HCT116 (cell line): ENCODE measurements around the gene KCNE1. TPM values are rescaled to one million over a fixed set of nuclear protein-coding genes. Genes with fewer than 3 reads are reported as not detected.
A peak's percentile ranks its signal among the peaks of the same experiment; 100 is the strongest.
"Not testable (repeated sequence)": the region's sequence is repeated elsewhere in the genome, so short reads cannot be mapped to it uniquely, and the experiment has no call there.

Experiments
- ATAC-seq: fragments of 200-7000 bp; cut with Tn5 transposase; 2 replicates; pipeline ENCODE4 v1.9.1; 2020; ENCODE audit warnings: mild to moderate bottlenecking, moderate library complexity
- BruUV-seq: library from RNA; stranded (reverse); fragments of 400-500 nt; replicated peaks from 2 replicates; lab custom pipeline; 2021; lab: Mats Ljungman, UMichigan
- CTCF ChIA-PET: fragments of 300-600 bp; sonication (Branson Sonifier 250); formaldehyde crosslinking; loops from one replicate; lab custom pipeline; 2021; ENCODE audit warnings: antibody characterized with exemption; lab: Charles Lee
- POLR2A ChIA-PET: fragments of 300-600, 350-600 bp; sonication (Branson Sonifier 250); formaldehyde crosslinking; loops from one replicate; lab custom pipeline; 2021; ENCODE audit warnings: antibody characterized with exemption; lab: Charles Lee
- RAD21 ChIA-PET, 2 experiments: fragments of 300-600 bp; sonication (Branson Sonifier 250); formaldehyde crosslinking; loops; one replicate each; lab custom pipeline; 2023; ENCODE audit warnings: low total read pairs in 2 of 2; ENCODE audit not compliant: uncharacterized antibody in 2 of 2, unreplicated experiment in 2 of 2, low non-redundant PET in 1 of 2; lab: Charles Lee
- DNase-seq: peaks from one replicate; pipeline ENCODE4 v3.0.0-alpha.2; 2010; ENCODE audit warnings: low read depth, low spot score
- H2AFZ ChIP-seq: fragments of 200-600 bp; shearing (Covaris generic), sonication (generic); 2 replicates; pipeline ENCODE4 v1.6.1; 2017; ENCODE audit warnings: low read depth, mixed run types, mixed read lengths, antibody characterized with exemption, low read length; ENCODE audit not compliant: poor library complexity, severe bottlenecking
- H3K27ac ChIP-seq: 2 replicates; pipeline ENCODE4 v1.5.1; 2012; ENCODE audit warnings: low read depth, low read length
- H3K27me3 ChIP-seq: fragments of 200-600 bp; sonication (generic); 2 replicates; pipeline ENCODE4 v1.6.1; 2016; ENCODE audit warnings: mixed run types, low read length, mixed read lengths; ENCODE audit not compliant: insufficient read depth
- H3K36me3 ChIP-seq, 2 experiments: fragments of 200-500 bp in 1 of 2; fragments of 200-600 bp in 1 of 2; sonication (Bioruptor generic) in 1 of 2; sonication (generic) in 1 of 2; 2 replicates each; pipeline versions ENCODE4 v1.5.1 to v1.6.1; 2014 to 2016; ENCODE audit warnings: low read length in 2 of 2, inconsistent platforms in 1 of 2, mixed read lengths in 1 of 2, mixed run types in 1 of 2; ENCODE audit not compliant: insufficient read depth in 2 of 2, control insufficient read depth in 1 of 2
- H3K4me1 ChIP-seq, 2 experiments: fragments of 200-600 bp in 1 of 2; sonication (generic) in 1 of 2; 2 replicates each; pipeline versions ENCODE4 v1.5.1 to v1.6.1; 2012 to 2017; ENCODE audit warnings: low read length in 2 of 2, inconsistent platforms in 1 of 2, mild to moderate bottlenecking in 1 of 2, mixed read lengths in 1 of 2, mixed run types in 1 of 2, moderate library complexity in 1 of 2; ENCODE audit not compliant: insufficient read depth in 2 of 2, control insufficient read depth in 1 of 2
- H3K4me2 ChIP-seq: fragments of 200-600 bp; sonication (generic); 2 replicates; pipeline ENCODE4 v1.6.1; 2017; ENCODE audit warnings: mixed run types, low read length, mixed read lengths
- H3K4me3 ChIP-seq, 2 experiments: fragments of 200-600 bp in 1 of 2; sonication (generic) in 1 of 2; replicated peaks in 1 of 2; 2 replicates each; pipeline ENCODE4 v1.5.1; 2011 to 2016; ENCODE audit warnings: low read length in 2 of 2, control low read depth in 1 of 2, low read depth in 1 of 2, mild to moderate bottlenecking in 1 of 2, mixed read lengths in 1 of 2, mixed run types in 1 of 2
- H3K79me2 ChIP-seq: fragments of 200-600 bp; sonication (generic); 2 replicates; pipeline ENCODE4 v1.6.1; 2017; ENCODE audit warnings: mild to moderate bottlenecking, mixed run types, low read length, moderate library complexity, mixed read lengths; ENCODE audit not compliant: insufficient read depth
- H3K9ac ChIP-seq: fragments of 200-600 bp; sonication (generic); 2 replicates; pipeline ENCODE4 v1.6.1; 2016; ENCODE audit warnings: low read length, mixed read lengths
- H3K9me2 ChIP-seq: fragments of 200-600 bp; sonication (generic), shearing (Covaris generic); 2 replicates; pipeline ENCODE4 v1.6.1; 2017; ENCODE audit warnings: mixed run types, mild to moderate bottlenecking, moderate library complexity; ENCODE audit not compliant: insufficient read depth
- H3K9me3 ChIP-seq, 2 experiments: fragments of 200-500 bp in 1 of 2; fragments of 200-600 bp in 1 of 2; sonication (Bioruptor generic) in 1 of 2; sonication (generic) in 1 of 2; 2 replicates each; pipeline ENCODE4 v1.6.1; 2014 to 2017; ENCODE audit warnings: low read length in 2 of 2, mixed read lengths in 2 of 2, inconsistent platforms in 1 of 2, low read depth in 1 of 2, mild to moderate bottlenecking in 1 of 2, mixed run types in 1 of 2, moderate library complexity in 1 of 2; ENCODE audit not compliant: control insufficient read depth in 1 of 2, insufficient read depth in 1 of 2
- H4K20me1 ChIP-seq: fragments of 200-600 bp; sonication (generic), shearing (Covaris generic); 2 replicates; pipeline ENCODE4 v1.6.1; 2017; ENCODE audit warnings: mixed run types, mild to moderate bottlenecking, moderate library complexity; ENCODE audit not compliant: insufficient read depth
- intact Hi-C: fragments of 100-400 bp; cut with micrococcal nuclease; formaldehyde crosslinking; loops from 2 replicates; pipeline ENCODE4 v1.10.0; 2022
- total RNA-seq: library from RNA; stranded (reverse); gene quantifications from one replicate; pipeline ENCODE4 v1.2.1, GENCODE V29; 2021; ENCODE audit not compliant: unreplicated experiment

KCNE1 gene
- total RNA-seq, 1 experiment from 2014 or later = not detected

DNA sequence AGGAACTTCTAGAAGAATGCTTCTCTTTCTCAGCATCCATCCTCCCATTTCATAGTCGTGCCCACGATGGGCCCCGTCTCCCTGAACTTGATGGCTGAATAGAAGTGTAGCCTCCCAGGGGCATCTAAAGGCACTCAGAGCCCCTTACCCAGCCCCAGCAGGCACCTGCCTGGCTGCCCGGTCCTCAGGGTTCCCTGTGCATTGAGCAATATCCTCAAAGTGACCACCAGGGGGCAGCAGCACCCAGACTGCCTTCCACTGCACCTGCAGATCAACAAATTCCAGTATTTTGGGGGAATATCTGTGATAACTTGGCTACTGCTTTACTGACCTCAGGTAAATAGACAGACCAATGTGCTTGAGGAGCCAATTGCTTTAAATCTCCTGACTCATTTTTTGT is 68.5 kb downstream of the KCNE1 start:
- BruUV-seq, RAD21 ChIA-PET, H3K4me3 ChIP-seq, H3K9me3 ChIP-seq, CTCF ChIA-PET, H3K36me3 ChIP-seq, POLR2A ChIA-PET, H2AFZ ChIP-seq, DNase-seq, intact Hi-C loops, H4K20me1 ChIP-seq, H3K79me2 ChIP-seq, H3K4me2 ChIP-seq, H3K9ac ChIP-seq, H3K4me1 ChIP-seq, H3K27me3 ChIP-seq, H3K9me2 ChIP-seq, H3K27ac ChIP-seq: not testable (repeated sequence)
- ATAC-seq = peak; percentile 89

DNA sequence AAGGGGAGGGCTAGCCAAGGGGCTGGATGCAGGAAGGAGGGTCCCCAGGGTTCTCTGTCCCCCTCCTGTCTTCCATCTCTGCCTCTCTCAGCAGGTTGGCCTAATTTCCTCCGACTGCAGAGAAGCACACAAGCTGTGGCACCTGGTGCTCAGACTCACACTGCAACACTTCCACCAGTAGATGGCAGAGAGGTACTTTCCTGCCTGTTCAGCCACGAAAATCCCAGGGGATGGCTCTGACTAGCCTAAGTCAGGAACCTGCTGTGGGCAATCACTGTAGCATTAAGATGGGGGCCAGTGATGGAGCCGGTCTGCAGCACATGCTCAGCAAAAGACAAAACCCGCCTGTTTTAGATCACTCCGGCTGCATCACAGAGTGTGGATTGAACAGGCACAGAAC is 82.3 kb downstream of the KCNE1 start:
- intact Hi-C loops, DNase-seq, RAD21 ChIA-PET: not testable (repeated sequence)

DNA sequence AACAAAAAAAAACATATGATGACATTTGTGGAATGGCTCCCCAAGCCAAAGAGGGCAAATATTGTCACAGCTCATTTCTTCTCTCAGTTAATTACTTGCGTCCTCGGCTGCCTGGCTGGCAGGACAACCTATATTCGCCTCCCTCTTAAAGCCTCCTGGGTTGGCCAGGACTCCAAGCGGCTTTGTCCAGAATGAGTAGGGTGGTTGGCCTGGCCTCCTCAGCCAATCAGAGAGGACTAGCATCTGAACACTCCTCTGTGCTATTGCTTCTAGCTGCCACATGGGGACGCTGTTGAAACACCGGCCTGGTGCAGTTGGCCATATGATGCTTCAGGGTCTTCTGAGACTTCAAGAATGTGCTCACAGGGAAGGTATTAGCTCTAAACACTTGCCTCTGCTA is 83.6 kb downstream of the KCNE1 start:
- ATAC-seq, CTCF ChIA-PET, H3K36me3 ChIP-seq, H3K9me2 ChIP-seq, H3K4me2 ChIP-seq, RAD21 ChIA-PET, H3K79me2 ChIP-seq, POLR2A ChIA-PET, H3K4me3 ChIP-seq, H3K9ac ChIP-seq, H3K9me3 ChIP-seq, H3K27me3 ChIP-seq, H3K27ac ChIP-seq, BruUV-seq, H3K4me1 ChIP-seq, H2AFZ ChIP-seq, intact Hi-C loops, H4K20me1 ChIP-seq, DNase-seq: not testable (repeated sequence)

More for the DNA sequence above, 82.3 kb downstream of the KCNE1 start:
- H3K4me1 ChIP-seq, POLR2A ChIA-PET, H3K4me3 ChIP-seq, BruUV-seq, CTCF ChIA-PET, H4K20me1 ChIP-seq, H2AFZ ChIP-seq, H3K36me3 ChIP-seq, H3K27ac ChIP-seq, H3K9me2 ChIP-seq, H3K79me2 ChIP-seq, H3K9me3 ChIP-seq, H3K4me2 ChIP-seq, H3K9ac ChIP-seq, H3K27me3 ChIP-seq: not testable (repeated sequence)
- ATAC-seq = peak; percentile 91

DNA sequence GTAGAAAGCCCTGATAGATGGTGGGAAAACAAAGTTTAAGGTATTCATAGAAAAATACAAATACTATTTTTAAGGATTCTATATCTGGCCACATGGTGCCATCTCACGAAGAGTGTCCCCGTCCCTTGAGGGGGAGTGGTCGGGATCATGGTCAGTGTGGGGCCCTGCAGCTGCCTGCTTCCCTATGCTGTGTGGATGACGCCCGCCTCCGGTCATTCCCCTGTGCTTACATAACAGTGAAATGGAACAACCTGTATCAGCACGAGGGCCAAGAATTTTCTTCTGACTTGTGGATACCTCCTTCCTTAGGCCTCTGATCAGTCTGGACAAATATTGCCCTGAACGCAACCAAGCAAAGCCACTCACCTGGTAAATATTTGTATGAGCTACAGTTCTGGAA is 84.7 kb downstream of the KCNE1 start:
- H3K36me3 ChIP-seq, RAD21 ChIA-PET, H3K9me2 ChIP-seq, POLR2A ChIA-PET, DNase-seq, H4K20me1 ChIP-seq, H3K4me2 ChIP-seq, CTCF ChIA-PET, H3K4me1 ChIP-seq, H3K27ac ChIP-seq, H2AFZ ChIP-seq, H3K9ac ChIP-seq, intact Hi-C loops, ATAC-seq, BruUV-seq, H3K4me3 ChIP-seq, H3K27me3 ChIP-seq, H3K9me3 ChIP-seq, H3K79me2 ChIP-seq: not testable (repeated sequence)

DNA sequence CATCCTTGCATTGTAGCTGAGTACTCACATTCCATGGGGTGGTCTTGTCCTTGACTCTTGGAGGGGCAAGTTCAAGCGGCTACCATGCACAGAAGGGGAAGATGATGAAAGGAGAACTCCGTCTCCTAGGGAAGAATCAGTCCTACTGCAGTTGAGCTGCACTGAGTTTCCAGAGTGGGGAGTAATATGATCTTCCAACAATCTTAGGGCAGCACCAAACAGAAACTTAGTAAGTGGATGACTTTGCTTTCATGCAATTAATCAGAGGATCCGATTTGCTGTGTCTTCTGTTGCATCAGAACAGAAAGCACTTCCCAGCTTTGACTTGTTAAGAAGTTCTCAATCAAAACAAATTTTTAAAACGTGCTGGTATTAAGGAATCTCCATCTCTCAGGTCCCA is 88.2 kb downstream of the KCNE1 start, which contains the start of gene SMIM34:
SMIM34 (minus strand) TSS at position 147 of the 400 bp plus-strand sequence; CDS start at position 35, 112 bp downstream.
- H3K27ac ChIP-seq, POLR2A ChIA-PET, H3K79me2 ChIP-seq, H4K20me1 ChIP-seq, H2AFZ ChIP-seq, intact Hi-C loops, H3K4me1 ChIP-seq, ATAC-seq, H3K9me2 ChIP-seq, CTCF ChIA-PET, H3K9ac ChIP-seq, H3K9me3 ChIP-seq, H3K4me3 ChIP-seq, H3K27me3 ChIP-seq, DNase-seq, RAD21 ChIA-PET, H3K36me3 ChIP-seq, H3K4me2 ChIP-seq, BruUV-seq: not testable (repeated sequence)
